Adipose tissue (tissue), 3 donors: Measurements from ENCODE around the gene MUC22. TPM values are rescaled to one million over a fixed set of nuclear protein-coding genes. Genes with fewer than 3 reads are reported as not detected.
"Not testable (repeated sequence)": the region's sequence is repeated elsewhere in the genome, so short reads cannot be mapped to it uniquely, and the experiment has no call there.

Experiments
- H3K27ac ChIP-seq: one replicate; pipeline ENCODE4 v1.5.1; 2013; ENCODE audit warnings: low read depth, low read length
- WGBS, 3 donors: extraction: QIAGEN DNeasy Blood & Tissue Kit; methylation state at CpG; one replicate each; pipeline ENCODE4 v1.1.7; 2013; 5-methylcytosine and 5-hydroxymethylcytosine counted together
- polyA plus RNA-seq, 3 donors: library from polyadenylated mRNA; stranded (reverse); fragments of 200-250 nt; gene quantifications; one replicate each; pipeline ENCODE4 v1.2.3, GENCODE V29; 2013
- donor health status: healthy with polysubstance abuse.
- donor health status: Bipolar disorder and iron deficiency.
- donor health status: healthy.

MUC22 gene
- polyA plus RNA-seq, 3 donors = not detected

DNA sequence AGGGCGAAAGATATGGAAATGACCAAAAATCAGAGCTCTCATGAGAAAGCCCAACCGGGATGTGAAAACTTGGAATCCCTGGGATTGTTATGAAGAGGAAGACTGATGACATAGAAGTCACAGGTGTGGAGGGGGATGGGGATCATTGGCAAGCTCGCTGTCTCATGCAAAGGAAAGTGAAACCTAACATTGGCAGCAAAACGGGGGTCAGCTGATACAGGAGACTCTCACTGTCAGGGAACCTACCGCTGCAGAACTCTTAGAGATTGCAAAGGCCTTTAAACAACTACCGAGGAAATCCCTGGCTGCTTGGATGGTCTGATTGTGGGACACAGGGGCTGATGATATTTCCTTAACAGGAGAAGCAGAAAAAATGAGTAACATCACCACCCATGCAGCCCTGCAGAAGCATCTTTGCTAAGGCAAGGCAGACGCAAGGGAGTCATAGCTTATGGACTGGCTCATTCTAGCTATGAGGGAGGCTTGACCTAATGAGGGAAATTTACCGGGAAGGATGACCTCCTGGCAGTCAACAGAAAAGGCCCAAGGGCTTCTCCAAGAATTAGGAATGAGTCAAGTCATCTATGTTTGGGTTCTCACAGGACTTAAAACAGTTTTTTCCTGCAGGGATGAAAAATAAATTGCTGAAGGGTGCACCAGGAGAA, 19.7 kb upstream of the MUC22 start:
- WGBS, 3 donors = 56 to 73% (median 56%) methylated on average over 8 of the region's 8 CpGs
- no peak overlapping the region for H3K27ac ChIP-seq

DNA sequence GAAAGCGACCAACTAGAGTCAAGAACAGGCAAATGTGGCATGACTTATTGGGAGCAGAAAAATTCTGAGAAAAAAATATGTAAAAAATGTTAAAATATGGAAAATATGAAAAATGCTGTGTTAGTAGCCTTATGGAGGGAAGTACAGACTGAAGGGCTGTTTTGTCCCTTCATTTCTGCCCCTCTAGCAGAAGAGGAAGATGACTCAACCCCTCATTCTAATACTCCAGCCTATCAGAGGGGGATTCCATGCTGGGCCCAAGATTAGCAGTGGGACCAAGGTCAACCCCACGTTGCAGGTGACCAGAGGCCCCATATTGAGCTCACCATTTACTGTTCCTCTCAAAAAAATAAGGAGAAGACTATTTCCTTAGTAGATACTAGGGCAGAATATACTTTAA, 18.4 kb upstream of the MUC22 start:
- 80 to 88% (median 84%) methylated on average over 2 of the region's 2 CpGs for WGBS, 3 donors
- no peak overlapping the region for H3K27ac ChIP-seq

DNA sequence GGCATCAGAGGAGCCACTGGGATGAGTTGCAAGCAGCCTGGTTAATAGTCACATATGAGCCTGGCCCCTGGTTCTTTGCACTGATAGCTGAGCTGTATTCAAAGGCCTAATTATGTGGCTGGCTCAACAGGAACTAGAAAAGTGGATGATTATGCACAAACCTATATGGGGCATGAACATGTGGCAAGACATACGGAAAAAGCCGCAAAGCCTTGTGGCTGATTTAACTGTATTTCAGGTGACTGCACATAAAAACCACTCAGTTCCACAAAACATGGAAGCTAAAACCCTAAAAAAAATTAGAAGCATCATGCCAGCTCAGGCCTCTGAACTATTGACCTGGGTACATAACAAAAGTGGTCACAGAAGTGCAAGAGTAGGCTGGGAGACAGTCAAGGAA, 13.0 kb upstream of the MUC22 start:
- no peak overlapping the region for H3K27ac ChIP-seq
- 68 to 100% (median 80%) methylated on average over 2 of the region's 2 CpGs for WGBS, 3 donors

DNA sequence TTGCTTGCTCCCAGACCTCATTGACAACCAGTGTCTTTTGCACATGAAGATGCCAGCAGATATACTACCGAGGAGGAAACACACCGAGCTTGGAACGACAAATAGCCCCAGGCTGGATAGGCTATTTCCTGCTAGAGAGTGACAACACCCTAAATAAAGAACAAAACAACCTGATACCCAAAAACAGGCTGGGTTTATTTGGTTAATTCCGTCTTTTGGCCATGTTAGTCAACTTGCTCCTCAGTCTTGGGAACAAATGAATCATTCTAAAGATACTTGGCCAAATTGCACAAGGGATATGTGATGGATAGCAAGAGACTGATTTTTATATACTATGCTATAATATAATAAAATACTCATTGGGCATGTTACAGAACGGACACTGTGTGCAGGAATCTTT, 11.5 kb upstream of the MUC22 start:
- WGBS, 3 donors = 59 to 71% (median 65%) methylated on average over 5 of the region's 5 CpGs
- H3K27ac ChIP-seq = no peak overlapping the region

DNA sequence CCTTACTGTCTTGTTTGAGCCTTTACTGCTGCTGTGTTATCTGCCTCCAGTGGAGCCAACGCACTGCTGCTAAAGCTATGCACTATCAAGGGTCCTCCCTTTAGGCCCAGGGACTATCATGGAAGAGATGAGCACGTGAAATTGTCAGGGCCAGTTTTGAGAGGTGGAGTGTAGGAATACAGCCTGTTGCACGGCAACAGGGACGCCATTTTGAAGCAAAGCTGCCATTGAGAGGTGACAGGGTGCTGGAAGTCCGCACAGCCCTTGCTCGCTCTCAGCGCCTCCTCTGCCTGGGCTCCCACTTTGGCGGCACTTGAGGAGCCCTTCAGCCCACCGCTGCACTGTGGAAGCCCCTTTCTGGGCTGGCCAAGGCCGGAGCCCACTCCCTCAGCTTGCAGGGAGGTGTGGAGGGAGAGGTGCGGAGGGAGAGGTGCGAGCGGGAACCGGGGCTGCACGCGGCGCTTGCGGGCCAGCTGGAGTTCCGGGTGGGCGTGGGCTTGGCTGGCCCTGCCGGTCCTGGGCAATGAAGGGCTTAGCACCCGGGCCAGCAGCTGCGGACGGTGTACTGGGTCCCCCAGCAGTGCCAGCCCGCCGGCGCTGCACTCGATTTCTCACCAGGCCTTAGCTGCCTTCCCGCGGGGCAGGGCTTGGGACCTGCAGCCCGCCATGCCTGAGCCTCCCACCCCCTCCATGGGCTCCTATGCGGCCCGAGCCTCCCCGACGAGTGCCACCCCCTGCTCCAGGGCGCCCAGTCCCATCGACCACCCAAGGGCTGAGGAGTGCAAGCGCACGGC, 10.0 kb upstream of the MUC22 start:
- 93 to 96% (median 95%) methylated on average over 10 to 39 of the region's 39 CpGs for WGBS, 3 donors
- not testable (repeated sequence) for H3K27ac ChIP-seq

DNA sequence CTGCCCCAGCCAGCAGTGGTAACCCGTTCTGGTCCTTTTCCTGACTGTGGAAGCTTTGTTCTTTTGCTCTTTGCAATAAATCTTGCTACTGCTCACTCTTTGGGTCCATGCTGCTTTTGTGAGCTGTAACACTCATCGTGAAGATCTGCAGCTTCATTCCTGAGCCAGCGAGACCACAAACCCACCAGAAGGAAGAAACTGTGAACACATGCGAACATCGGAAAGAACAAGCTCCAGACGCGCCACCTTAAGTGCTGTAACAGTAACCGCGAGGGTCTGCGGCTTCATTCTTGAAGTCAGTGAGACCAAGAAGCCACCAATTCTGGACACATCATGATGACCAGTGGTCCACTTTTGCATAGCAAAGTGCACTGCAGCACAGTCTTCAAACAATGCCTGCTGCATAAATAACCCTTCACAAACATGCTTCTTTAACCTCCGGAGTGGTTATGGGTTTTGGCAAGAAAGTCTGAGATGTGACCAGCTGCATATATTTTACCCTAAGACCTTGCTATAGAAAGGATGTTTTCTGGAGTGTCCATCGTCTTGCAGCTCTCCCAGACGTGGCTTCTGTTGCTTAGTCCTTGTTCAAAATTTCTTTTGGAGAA, 8.9 kb upstream of the MUC22 start:
- WGBS, 3 donors = 71 to 84% (median 72%) methylated on average over 13 of the region's 13 CpGs
- H3K27ac ChIP-seq = no peak overlapping the region

DNA sequence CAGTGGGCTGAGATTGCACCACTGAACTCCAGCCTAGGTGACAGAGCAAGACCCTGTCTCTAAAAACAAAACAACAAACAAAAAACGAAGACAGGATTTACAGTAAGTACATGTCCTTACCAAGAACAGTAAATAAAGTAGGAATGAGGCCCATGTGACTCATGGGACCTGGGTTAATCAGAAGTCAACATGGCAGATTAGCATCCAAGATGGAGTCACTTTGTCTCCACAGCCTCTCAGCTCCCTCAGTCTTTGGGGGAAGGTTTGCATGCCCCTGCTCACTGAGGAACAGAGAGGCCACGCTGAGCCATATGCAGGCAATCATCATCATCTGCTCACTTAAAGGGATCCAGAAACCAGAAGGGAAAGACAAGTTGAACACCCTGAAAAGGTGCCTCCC, 7.8 kb upstream of the MUC22 start:
- no peak overlapping the region for H3K27ac ChIP-seq
- WGBS, 3 donors = 63 to 86% (median 82%) methylated on average over 2 of the region's 2 CpGs

DNA sequence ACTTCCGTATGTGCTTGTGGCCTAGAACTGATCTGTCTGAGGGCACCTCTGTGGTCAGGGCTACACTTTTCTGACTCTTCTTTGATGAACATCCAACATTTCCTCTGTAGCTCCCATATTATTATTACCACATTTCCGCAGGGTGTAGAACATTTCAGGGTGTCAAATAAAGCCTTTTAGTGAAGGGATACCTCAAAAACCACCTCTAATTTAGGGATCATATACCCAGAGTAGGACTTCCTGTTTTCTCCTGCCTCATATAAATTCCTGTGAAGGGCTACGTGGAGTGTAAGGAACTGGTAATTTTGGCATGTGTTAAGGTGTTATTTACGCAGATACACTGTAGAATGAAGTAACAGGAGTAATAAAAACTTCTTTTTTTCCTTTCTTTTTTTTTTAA, 5.5 kb upstream of the MUC22 start:
- no peak overlapping the region for H3K27ac ChIP-seq
- 51 to 66% (median 61%) methylated on average over 4 of the region's 4 CpGs for WGBS, 3 donors

DNA sequence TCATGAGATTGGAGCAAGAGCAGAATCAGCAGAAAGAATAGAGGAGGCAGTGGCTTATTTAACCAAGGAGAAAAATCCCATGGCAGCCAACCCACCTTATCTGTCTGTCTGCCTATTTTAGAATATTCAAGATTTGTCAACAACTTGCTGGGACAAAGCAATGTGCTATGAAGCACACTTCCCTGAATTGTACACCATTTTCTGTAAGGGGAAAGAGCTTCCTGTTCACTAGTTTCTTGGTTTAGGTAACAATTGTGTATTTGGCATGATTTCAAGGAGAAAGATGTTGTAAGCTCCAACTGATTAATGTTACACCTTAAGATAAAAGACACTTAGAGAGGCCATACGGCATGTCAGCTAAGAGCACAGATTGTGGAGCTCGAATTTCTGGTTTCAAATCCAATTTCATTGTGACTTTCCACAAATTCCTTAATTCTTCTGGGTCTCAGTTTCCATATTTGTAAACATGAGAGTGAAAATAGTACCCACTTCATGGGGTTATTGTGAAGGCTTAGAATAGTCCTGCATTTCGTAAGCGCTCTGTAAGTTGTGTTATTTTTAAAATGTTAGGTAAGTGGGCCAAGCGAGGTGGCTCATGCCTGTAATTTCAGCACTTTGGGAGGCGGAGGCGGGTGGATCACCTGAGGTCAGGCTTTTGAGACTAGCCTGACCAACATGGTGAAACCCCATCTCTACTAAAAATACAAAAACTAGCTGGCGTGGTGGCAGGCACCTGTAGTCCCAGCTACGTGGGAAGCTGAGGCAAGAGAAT, 4.8 kb upstream of the MUC22 start:
- no peak overlapping the region for H3K27ac ChIP-seq
- 77 to 80% (median 79%) methylated on average over 9 of the region's 9 CpGs for WGBS, 3 donors

DNA sequence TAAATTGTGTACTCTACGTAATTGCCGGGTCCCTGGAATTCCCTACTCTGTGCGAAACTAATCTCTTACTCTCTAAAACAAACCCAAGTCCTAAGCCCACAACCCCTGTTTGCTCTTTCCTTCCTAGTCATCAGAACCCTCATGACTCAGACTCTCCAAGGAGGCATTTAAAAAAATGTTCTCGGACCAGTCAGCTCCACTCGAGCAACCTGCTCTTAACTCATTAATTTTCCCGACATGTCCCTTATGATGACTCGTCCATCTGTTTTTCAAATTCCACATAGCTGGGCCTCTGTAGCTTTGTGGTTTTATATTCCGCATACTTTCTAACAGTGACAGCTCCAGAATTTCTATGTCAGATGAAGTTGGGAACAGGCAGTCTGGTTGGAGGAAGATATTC, 2.6 kb upstream of the MUC22 start:
- no peak overlapping the region for H3K27ac ChIP-seq
- WGBS, 3 donors = 51 to 67% (median 62%) methylated on average over 8 of the region's 8 CpGs

DNA sequence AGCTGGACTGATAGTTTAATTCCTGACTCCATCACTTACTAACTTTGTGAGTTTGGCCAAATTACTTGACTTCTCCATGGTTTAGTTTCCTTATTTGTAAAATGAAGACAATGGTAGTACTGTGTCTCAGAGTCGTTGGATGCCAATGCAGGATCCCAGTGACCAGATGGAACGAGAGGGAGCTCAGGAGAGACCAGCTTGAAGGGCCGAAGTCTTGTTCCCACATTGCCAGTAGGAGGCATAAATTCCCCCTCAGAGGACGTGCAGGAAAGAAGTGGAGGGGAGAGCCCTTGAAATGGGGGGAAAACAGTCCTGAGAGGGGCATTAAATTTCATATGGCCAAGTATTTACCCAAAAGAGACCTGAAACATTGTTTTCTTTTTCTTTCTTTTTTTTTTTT, 2.1 kb upstream of the MUC22 start:
- H3K27ac ChIP-seq = no peak overlapping the region
- WGBS, 3 donors = 49 to 74% (median 62%) methylated on average over 4 of the region's 4 CpGs

DNA sequence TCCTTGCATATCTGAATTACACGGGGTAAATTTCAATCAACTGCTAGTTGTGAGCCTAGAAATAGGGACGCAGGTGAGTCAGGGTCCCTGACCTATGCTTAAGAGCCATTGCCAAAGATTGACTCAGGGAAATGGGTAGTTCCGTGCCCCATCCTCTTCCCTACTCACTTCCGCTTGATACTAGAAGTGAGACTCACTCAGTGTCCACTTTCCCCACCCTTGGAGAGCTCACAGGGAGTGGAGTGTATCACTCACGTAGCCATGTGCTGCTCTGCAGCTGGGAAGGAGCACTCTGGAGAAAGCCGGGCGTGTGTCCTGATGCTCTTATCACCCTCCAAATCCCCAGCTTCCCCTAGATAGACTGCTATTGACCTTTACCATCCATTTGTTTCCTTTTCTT, 543 bp upstream of the MUC22 start:
- WGBS, 3 donors = 72 to 85% (median 83%) methylated on average over 7 of the region's 7 CpGs

DNA sequence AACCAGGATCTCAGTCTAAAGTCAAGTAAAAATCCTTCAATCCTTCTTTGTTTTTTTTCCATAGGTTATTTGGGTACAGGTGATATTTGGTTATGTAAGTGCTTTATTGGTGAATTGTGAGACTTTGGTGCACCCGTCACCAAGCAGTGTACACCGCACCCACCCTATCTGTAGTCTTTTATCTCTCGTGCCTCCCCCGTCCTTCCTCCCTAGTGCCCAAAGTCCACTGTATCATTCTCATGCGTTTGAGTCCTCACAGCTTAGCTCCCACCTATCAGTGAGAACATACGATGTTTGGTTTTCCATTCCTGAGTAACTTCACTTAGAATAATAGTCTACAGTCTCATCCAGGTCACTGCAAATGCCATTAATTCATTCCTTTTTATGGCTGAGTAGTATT, 879 bp downstream of the MUC22 start:
- H3K27ac ChIP-seq = no peak overlapping the region
- WGBS, 3 donors = 58 to 78% (median 72%) methylated on average over 6 of the region's 6 CpGs

More for the DNA sequence above, 543 bp upstream of the MUC22 start:
- H3K27ac ChIP-seq = no peak overlapping the region

DNA sequence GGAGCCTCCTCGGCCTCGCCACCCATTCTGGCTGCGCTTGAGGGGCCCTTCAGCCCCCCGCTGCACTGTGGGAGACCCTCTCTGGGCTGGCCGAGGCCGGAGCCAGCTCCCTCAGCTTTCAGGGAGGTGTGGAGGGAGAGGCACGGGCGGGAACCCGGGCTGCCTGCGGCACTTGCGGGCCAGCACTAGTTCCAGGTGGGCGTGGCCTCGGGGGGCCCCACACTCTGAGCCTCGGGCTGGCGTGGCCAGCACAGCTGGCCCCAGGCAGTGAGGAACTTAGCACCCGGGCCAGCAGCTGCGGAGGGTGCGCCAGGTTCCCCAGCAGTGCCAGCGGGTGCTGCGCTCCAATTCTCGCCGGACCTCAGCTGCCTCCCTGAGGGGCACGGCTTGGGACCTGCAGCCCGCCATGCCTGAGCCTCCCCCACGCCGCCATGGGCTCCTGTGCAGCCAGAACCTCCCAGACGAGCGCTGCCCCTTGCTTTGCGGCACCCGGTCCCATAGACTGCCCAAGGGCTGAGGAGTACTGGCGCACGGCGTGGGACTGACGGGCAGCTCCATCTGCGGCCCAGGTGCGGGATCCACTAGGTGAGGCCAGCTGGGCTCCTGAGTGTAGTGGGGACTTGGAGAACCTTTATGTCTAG, 6.5 kb downstream of the MUC22 start:
- WGBS, 3 donors = 90 to 94% (median 93%) methylated on average over 27 to 36 of the region's 36 CpGs

DNA sequence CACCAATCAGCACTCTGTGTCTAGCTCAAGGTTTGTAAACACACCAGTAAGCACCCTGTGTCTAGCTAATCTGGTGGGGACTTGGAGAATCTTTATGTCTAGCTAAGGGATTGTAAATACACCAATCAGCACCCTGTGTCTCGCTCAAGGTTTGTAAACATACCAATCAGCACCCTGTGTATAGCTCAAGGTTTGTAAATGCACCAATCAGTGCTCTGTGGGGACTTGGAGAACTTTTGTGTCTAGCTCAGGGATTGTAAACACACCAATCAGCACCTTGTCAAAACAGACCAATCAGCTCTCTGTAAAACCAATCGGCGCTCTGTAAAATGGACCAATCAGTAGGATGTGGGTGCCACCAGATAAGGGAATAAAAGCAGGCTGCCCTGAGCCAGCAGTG, 7.2 kb downstream of the MUC22 start:
- 82 to 95% (median 93%) methylated on average over 3 of the region's 3 CpGs for WGBS, 3 donors
- not testable (repeated sequence) for H3K27ac ChIP-seq

More for the DNA sequence above, 6.5 kb downstream of the MUC22 start:
- H3K27ac ChIP-seq = no peak overlapping the region

DNA sequence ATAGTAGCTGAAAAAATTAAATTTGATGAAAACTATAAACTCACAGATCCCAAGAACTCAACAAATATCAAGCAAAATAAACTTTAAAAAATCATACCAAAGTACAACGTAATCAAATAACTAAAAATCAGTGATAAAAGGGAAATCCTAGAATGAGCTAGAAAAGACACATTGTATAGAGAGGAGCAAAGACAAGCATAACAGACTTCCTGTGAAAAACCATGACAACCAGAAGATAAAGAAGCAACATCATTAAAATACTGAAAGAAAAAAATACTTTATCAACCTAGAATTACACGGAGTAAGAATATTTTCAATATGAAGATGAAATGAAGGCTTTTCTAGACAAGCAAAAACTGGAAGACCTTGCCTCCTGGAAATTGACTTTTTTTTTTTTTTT, 9.8 kb downstream of the MUC22 start:
- no peak overlapping the region for H3K27ac ChIP-seq
- 83 to 86% (median 84%) methylated on average over 2 of the region's 2 CpGs for WGBS, 3 donors

DNA sequence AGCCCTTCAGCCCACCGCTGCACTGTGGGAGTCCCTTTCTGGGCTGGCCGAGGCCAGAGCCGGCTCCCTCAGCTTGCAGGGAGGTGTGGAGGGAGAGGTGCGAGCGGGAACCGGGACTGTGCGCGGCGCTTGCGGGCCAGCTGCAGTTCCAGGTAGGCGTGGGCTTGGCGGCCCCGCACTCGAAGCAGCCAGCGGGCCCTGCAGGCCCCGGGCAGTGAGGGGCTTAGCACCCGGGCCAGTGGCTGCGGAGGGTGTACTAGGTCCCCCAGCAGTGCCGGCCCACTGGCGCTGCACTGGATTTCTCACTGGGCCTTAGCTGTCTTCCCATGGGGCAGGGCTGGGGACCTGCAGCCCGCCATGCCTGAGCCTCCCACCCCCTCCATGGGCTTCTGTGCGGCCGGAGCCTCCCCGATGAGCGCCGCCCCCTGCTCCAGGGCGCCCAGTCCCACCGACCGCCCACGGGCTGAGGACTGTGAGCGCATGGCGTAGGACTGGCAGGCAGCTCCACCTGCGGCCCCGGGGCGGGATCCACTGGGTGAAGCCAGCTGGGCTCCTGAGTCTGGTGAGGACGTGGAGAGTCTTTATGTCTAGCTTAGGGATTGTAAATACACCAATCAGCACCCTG, 10.5 kb downstream of the MUC22 start:
- WGBS, 3 donors = 87 to 94% (median 94%) methylated on average over 25 to 36 of the region's 36 CpGs

More for the DNA sequence above, 10.5 kb downstream of the MUC22 start:
- H3K27ac ChIP-seq = not testable (repeated sequence)
